Measurements from ENCODE around the gene RPN2.

RPN2 gene

GRCh38 chr20:37201827-37202162, 22.7 kb downstream of the RPN2 start:
- H3K4me2 ChIP-seq (ENCODE audit: low read depth, low read length, poor library complexity, severe bottlenecking): no peak overlapping the region
- no peak overlapping the region for H3K27ac ChIP-seq (ENCODE audit: low read depth, low read length)
- H2AFZ ChIP-seq (ENCODE audit: low read depth, low read length, severe bottlenecking): no peak overlapping the region
- H4K20me1 ChIP-seq (ENCODE audit: low read depth, low read length): no peaks in the 10 kb centered on the region; the same call in 1 of the 2 replicates
- H3K9me2 ChIP-seq (replicated peaks; ENCODE audit: insufficient read depth, low read length): no peaks in the 10 kb centered on the region
- H3K79me2 ChIP-seq (ENCODE audit: insufficient read depth, low read length): peaks cover 25% of the 10 kb centered on the region
- no peaks in the 10 kb centered on the region for H3K27me3 ChIP-seq (ENCODE audit: low read length)
- peaks cover 31% of the 10 kb centered on the region; the same call in 1 of the 2 replicates for H3K36me3 ChIP-seq (ENCODE audit: low read length)
- H3K9me3 ChIP-seq (ENCODE audit: insufficient read depth, low read length): no peaks in the 10 kb centered on the region
- H3K4me3 ChIP-seq (ENCODE audit: insufficient read depth, low read length, poor library complexity, severe bottlenecking): no peak overlapping the region
- no peak for TF ChIP-seq CTCF (IDR thresholded peaks at IDR 0.05; ENCODE audit: insufficient read depth, low read length, poor library complexity, severe bottlenecking)
- TF ChIP-seq EZH2phosphoT487 (conservative IDR thresholded peaks at IDR 0.05; ENCODE audit: low read length): no peak
- 0 out of 2 replicates have a peak, but pooled peaks cover 6% of the 10 kb centered on the region for H3F3A ChIP-seq (ENCODE audit: insufficient read depth)
- H3K9ac ChIP-seq (ENCODE audit: low read length): no peak overlapping the region

GRCh38 chr20:37202267-37202943, 23.3 kb downstream of the RPN2 start:
- no peaks in the 10 kb centered on the region for H4K20me1 ChIP-seq (ENCODE audit: low read depth, low read length)
- H3K79me2 ChIP-seq (ENCODE audit: insufficient read depth, low read length): peaks cover 18% of the 10 kb centered on the region
- no peaks in the 10 kb centered on the region for H3K9me3 ChIP-seq (ENCODE audit: insufficient read depth, low read length)
- no peaks in the 10 kb centered on the region for H3K9me2 ChIP-seq (replicated peaks; ENCODE audit: insufficient read depth, low read length)
- H3K27ac ChIP-seq (ENCODE audit: low read depth, low read length): no peak overlapping the region
- H3K4me3 ChIP-seq (ENCODE audit: insufficient read depth, low read length, poor library complexity, severe bottlenecking): no peak overlapping the region
- peaks cover 36% of the 10 kb centered on the region; the same call in 1 of the 2 replicates for H3K36me3 ChIP-seq (ENCODE audit: low read length)
- 0 out of 2 replicates have a peak, but pooled peaks cover 6% of the 10 kb centered on the region for H3F3A ChIP-seq (ENCODE audit: insufficient read depth)
- TF ChIP-seq CTCF (IDR thresholded peaks at IDR 0.05; ENCODE audit: insufficient read depth, low read length, poor library complexity, severe bottlenecking) (peak; percentile 65), EZH2phosphoT487 (conservative IDR thresholded peaks at IDR 0.05; ENCODE audit: low read length) (no peak)
- no peak overlapping the region for H3K9ac ChIP-seq (ENCODE audit: low read length)
- no peak overlapping the region for H2AFZ ChIP-seq (ENCODE audit: low read depth, low read length, severe bottlenecking)
- no peak overlapping the region for H3K4me2 ChIP-seq (ENCODE audit: low read depth, low read length, poor library complexity, severe bottlenecking)
- H3K27me3 ChIP-seq (ENCODE audit: low read length): no peaks in the 10 kb centered on the region

GRCh38 chr20:37204056-37204455, 24.9 kb downstream of the RPN2 start:
- H3K36me3 ChIP-seq (ENCODE audit: low read length): peaks cover 44% of the 10 kb centered on the region

More at GRCh38 chr20:37204056-37204455, 24.9 kb downstream of the RPN2 start:
- Histone ChIP-seq H3K9me2 (replicated peaks; ENCODE audit: insufficient read depth, low read length) (no peaks in the 10 kb centered on the region), H3K9ac (ENCODE audit: low read length) (no peak overlapping the region), H3K9me3 (ENCODE audit: insufficient read depth, low read length) (no peaks in the 10 kb centered on the region), H3K27ac (ENCODE audit: low read depth, low read length) (no peak overlapping the region), H3K4me2 (ENCODE audit: low read depth, low read length, poor library complexity, severe bottlenecking) (no peak overlapping the region), H2AFZ (ENCODE audit: low read depth, low read length, severe bottlenecking) (no peak overlapping the region), H3K4me3 (ENCODE audit: insufficient read depth, low read length, poor library complexity, severe bottlenecking) (no peak overlapping the region), H3K27me3 (ENCODE audit: low read length) (no peaks in the 10 kb centered on the region), H4K20me1 (ENCODE audit: low read depth, low read length) (no peaks in the 10 kb centered on the region), H3K79me2 (ENCODE audit: insufficient read depth, low read length) (peaks cover 5% of the 10 kb centered on the region; the same call in 1 of the 2 replicates), H3F3A (ENCODE audit: insufficient read depth) (0 out of 2 replicates have a peak, but pooled peaks cover 6% of the 10 kb centered on the region)
- TF ChIP-seq EZH2phosphoT487 (conservative IDR thresholded peaks at IDR 0.05; ENCODE audit: low read length): no peak
- TF ChIP-seq CTCF (IDR thresholded peaks at IDR 0.05; ENCODE audit: insufficient read depth, low read length, poor library complexity, severe bottlenecking): no peak

Measured in SU-DHL-6 (cell line).